Measurements from ENCODE around the gene ADGRL2. TPM values are rescaled to one million over a fixed set of nuclear protein-coding genes. Genes with fewer than 3 reads are reported as not detected.

The ADGRL2 gene
- total RNA-seq, 1 donor from 2014 or later: 85.4 TPM

DNA sequence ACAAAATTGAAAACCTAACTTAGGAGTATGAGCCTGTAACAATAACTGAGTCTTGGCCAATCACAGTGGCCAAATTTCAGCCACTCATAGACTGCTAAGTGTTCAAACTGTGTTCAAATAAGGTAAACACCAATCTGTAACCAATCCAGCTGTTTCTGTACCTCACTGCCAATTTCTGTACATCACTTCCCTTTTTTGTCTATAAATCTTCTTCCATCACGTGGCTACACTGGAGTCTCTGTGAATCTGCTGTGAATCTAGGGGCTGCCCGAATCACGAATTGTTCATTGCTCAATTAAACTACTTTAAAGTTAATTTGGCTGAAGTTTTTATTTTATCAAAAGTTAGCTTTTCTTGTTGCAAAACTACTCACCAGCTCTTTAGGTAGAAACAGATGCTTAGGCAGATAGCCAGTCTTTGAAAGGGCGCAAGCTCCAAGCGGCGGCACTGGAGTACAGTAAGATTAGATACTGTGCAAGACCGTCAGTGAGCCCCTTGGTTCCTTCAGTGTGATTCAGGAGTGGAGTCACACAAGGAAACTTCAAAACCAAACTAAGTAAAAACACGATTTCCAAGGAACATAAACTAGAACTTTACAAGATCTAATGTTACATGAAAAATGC lies 43.2 kb upstream of the ADGRL2 start:
- Mint-ChIP-seq H3K36me3 (ENCODE audit: low read depth, unreplicated experiment) (no peaks in the 10 kb centered on the region), H3K27me3 (ENCODE audit: unreplicated experiment) (no peaks in the 10 kb centered on the region), H3K4me1 (ENCODE audit: unreplicated experiment) (no peaks in the 10 kb centered on the region), H3K9me3 (ENCODE audit: unreplicated experiment) (no peaks in the 10 kb centered on the region), H3K27ac (ENCODE audit: unreplicated experiment) (no peak overlapping the region), H3K4me3 (ENCODE audit: unreplicated experiment) (no peak overlapping the region)
- TF ChIP-seq, protein P1, sequence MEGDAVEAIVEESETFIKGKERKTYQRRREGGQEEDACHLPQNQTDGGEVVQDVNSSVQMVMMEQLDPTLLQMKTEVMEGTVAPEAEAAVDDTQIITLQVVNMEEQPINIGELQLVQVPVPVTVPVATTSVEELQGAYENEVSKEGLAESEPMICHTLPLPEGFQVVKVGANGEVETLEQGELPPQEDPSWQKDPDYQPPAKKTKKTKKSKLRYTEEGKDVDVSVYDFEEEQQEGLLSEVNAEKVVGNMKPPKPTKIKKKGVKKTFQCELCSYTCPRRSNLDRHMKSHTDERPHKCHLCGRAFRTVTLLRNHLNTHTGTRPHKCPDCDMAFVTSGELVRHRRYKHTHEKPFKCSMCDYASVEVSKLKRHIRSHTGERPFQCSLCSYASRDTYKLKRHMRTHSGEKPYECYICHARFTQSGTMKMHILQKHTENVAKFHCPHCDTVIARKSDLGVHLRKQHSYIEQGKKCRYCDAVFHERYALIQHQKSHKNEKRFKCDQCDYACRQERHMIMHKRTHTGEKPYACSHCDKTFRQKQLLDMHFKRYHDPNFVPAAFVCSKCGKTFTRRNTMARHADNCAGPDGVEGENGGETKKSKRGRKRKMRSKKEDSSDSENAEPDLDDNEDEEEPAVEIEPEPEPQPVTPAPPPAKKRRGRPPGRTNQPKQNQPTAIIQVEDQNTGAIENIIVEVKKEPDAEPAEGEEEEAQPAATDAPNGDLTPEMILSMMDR (IDR thresholded peaks at IDR 0.05; ENCODE audit: unreplicated experiment): no peak
- DNase-seq (ENCODE audit: low spot score): no peak

DNA sequence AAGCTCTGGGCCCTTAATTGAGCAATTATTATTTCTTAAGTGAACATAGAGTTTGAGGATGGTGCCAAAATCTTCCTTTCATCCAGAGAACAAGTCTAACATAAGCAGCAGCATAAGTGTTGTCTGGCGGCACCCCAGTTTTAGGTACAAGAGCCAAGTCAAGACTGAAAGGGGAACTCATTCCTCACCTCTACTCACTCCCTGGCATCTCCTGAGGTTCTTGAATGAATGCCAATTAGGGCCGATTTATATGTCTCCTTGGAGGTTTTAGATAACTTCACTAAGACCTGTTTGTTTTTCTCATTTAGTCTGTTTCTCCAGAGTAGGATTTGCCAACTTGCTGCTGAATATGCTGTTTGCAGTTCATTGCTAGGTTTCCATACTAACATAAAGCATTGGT lies 42.6 kb upstream of the ADGRL2 start:
- no peaks in the 10 kb centered on the region for H3K4me1 Mint-ChIP-seq (ENCODE audit: unreplicated experiment)
- H3K9me3 Mint-ChIP-seq (ENCODE audit: unreplicated experiment): no peaks in the 10 kb centered on the region
- no peak overlapping the region for H3K4me3 Mint-ChIP-seq (ENCODE audit: unreplicated experiment)
- TF ChIP-seq, protein P1 (IDR thresholded peaks at IDR 0.05; ENCODE audit: unreplicated experiment): no peak
- no peak for DNase-seq (ENCODE audit: low spot score)
- no peaks in the 10 kb centered on the region for H3K27me3 Mint-ChIP-seq (ENCODE audit: unreplicated experiment)
- H3K27ac Mint-ChIP-seq (ENCODE audit: unreplicated experiment): no peak overlapping the region
- H3K36me3 Mint-ChIP-seq (ENCODE audit: low read depth, unreplicated experiment): no peaks in the 10 kb centered on the region

DNA sequence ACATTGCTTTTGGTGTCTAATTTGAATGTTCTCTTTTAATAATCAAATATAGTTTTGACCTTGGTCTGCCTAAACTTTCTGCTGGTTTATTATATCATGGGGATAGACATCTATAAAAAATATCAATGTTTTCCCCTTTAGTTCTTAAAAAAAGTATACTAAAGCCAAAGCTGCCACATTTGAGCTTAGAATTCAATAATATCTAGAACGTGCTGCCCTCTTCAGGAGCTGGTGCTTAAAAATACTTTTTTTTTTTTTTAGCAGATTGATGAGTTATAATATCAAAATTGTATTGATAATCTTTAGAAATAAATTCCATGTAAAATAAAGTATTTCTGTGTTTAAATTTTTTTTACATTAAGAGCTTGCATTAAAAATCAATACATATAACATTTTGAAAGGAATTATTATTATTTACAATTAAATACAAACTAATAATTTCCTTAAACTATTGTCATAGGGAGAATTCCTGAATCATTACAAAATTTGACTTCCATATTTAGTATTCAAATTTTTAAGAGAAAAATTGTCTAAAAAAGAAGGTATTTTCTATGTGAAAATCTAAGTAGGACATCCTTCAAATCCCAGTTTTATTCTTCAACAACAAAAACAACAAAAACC lies 40.1 kb upstream of the ADGRL2 start:
- Mint-ChIP-seq H3K36me3 (ENCODE audit: low read depth, unreplicated experiment) (no peaks in the 10 kb centered on the region), H3K27ac (ENCODE audit: unreplicated experiment) (no peak overlapping the region), H3K4me1 (ENCODE audit: unreplicated experiment) (no peaks in the 10 kb centered on the region), H3K4me3 (ENCODE audit: unreplicated experiment) (no peak overlapping the region), H3K27me3 (ENCODE audit: unreplicated experiment) (no peaks in the 10 kb centered on the region), H3K9me3 (ENCODE audit: unreplicated experiment) (no peaks in the 10 kb centered on the region)
- no peak for DNase-seq (ENCODE audit: low spot score)
- TF ChIP-seq, protein P1 (IDR thresholded peaks at IDR 0.05; ENCODE audit: unreplicated experiment): no peak

DNA sequence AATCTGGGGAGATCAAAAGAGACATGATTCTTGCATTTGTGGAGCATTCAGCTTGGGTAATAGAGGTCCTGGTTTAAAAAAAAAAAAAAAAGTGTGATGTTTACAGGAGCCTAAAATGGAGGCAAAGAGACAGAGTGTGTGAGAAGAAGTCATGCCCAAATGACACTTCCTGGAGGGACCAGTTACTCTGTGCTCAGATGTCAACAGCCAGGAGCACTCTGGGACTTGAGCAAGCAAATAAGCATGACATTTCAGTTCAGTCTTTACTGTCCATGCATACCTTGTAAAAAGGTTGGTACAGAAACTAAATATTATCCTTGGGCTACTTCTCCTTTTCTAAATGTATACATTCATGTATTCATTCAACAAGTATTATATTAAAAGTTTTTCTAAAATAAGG lies 25.2 kb upstream of the ADGRL2 start:
- TF ChIP-seq, protein P1 (IDR thresholded peaks at IDR 0.05; ENCODE audit: unreplicated experiment): no peak
- Mint-ChIP-seq H3K36me3 (ENCODE audit: low read depth, unreplicated experiment) (no peaks in the 10 kb centered on the region), H3K27ac (ENCODE audit: unreplicated experiment) (no peak overlapping the region), H3K4me3 (ENCODE audit: unreplicated experiment) (no peak overlapping the region), H3K9me3 (ENCODE audit: unreplicated experiment) (no peaks in the 10 kb centered on the region), H3K4me1 (ENCODE audit: unreplicated experiment) (no peaks in the 10 kb centered on the region), H3K27me3 (ENCODE audit: unreplicated experiment) (no peaks in the 10 kb centered on the region)
- DNase-seq (ENCODE audit: low spot score): no peak

DNA sequence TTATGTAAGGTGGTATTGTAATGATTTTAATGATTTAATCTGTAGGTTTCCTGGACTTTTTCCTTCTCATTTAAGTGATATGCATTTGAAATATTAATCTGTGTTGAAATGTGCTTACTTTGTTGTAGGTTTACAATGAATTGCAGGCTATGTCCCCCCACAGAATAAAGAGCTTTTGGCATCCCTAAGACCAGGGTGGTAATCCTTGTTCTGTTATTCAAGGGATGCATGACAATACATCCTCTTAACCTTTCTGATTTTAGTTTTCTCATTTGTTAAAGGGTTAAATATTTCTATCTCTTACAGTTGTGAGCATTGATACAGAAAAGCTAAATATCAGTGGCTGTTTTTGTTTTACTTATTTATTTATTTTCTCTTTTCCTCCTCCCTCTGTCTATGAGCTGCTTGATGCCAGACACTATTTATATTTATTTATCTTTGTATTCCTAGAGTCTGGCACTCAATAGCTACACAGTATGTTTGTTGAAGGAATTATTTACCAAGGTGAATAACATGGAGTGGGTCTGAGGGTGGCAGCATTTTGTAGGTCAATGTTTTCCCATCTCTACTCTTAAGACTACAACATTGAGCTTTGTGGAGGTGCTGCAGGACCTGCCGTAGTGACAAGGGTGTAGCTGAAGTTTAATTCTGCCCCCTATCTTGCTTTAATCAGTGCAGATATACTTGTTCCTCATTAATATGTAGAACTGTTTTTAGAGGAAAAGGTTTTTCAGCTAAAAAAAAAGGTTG lies 19.9 kb upstream of the ADGRL2 start:
- Mint-ChIP-seq H3K4me1 (ENCODE audit: unreplicated experiment) (peaks cover 3% of the 10 kb centered on the region), H3K4me3 (ENCODE audit: unreplicated experiment) (no peak overlapping the region), H3K27me3 (ENCODE audit: unreplicated experiment) (no peaks in the 10 kb centered on the region), H3K36me3 (ENCODE audit: low read depth, unreplicated experiment) (no peaks in the 10 kb centered on the region), H3K27ac (ENCODE audit: unreplicated experiment) (no peak overlapping the region), H3K9me3 (ENCODE audit: unreplicated experiment) (no peaks in the 10 kb centered on the region)
- DNase-seq (ENCODE audit: low spot score): no peak
- TF ChIP-seq, protein P1 (IDR thresholded peaks at IDR 0.05; ENCODE audit: unreplicated experiment): no peak
